GM23338 (cell line): ENCODE measurements around the gene OPN1SW. TPM values are rescaled to one million over a fixed set of nuclear protein-coding genes. Genes with fewer than 3 reads are reported as not detected.

ENCODE experiments used
- ATAC-seq: fragments of 200-7000 bp; cut with Tn5 transposase; 3 replicates; pipeline ENCODE4 v1.9.1; 2020
- DNase-seq: peaks from one replicate; pipeline ENCODE4 v3.0.0-alpha.2; 2015; ENCODE audit warnings: low spot score
- H2AFZ ChIP-seq: fragments of 200-600 bp; sonication (generic); 2 replicates; pipeline ENCODE4 v1.8.0; 2016; ENCODE audit warnings: antibody characterized with exemption, mild to moderate bottlenecking, moderate library complexity
- H3F3A ChIP-seq: fragments of 200-600 bp; sonication (generic); replicated peaks from 2 replicates; pipeline ENCODE4 v1.8.0; 2017; ENCODE audit warnings: antibody characterized with exemption, mixed run types, low read depth
- H3K27ac ChIP-seq: fragments of 200-600 bp; sonication (generic); 2 replicates; pipeline ENCODE4 v1.6.1; 2016; ENCODE audit warnings: low read depth
- H3K27me3 ChIP-seq: fragments of 200-600 bp; sonication (generic); 2 replicates; pipeline ENCODE4 v1.8.0; 2016; ENCODE audit warnings: mild to moderate bottlenecking, mixed run types, moderate library complexity; ENCODE audit not compliant: insufficient read depth
- H3K36me3 ChIP-seq: fragments of 200-600 bp; sonication (generic); 2 replicates; pipeline ENCODE4 v1.8.0; 2016; ENCODE audit warnings: mild to moderate bottlenecking; ENCODE audit not compliant: insufficient read depth
- H3K4me1 ChIP-seq: fragments of 200-600 bp; sonication (generic); 2 replicates; pipeline ENCODE4 v1.8.0; 2016; ENCODE audit warnings: mild to moderate bottlenecking, moderate library complexity; ENCODE audit not compliant: insufficient read depth
- H3K4me2 ChIP-seq: fragments of 200-600 bp; sonication (generic); 2 replicates; pipeline ENCODE4 v1.7.1; 2017; ENCODE audit warnings: mixed run types
- H3K4me3 ChIP-seq: fragments of 200-600 bp; sonication (generic); 2 replicates; pipeline ENCODE4 v1.6.1; 2016; ENCODE audit warnings: mixed run types
- H3K79me2 ChIP-seq: fragments of 200-600 bp; sonication (generic); replicated peaks from 2 replicates; pipeline ENCODE4 v1.8.0; 2017; ENCODE audit warnings: mild to moderate bottlenecking; ENCODE audit not compliant: insufficient read depth
- H3K9me2 ChIP-seq: fragments of 200-600 bp; sonication (generic); 2 replicates; pipeline ENCODE4 v1.8.0; 2017; ENCODE audit not compliant: insufficient read depth
- H4K20me1 ChIP-seq: fragments of 200-600 bp; sonication (generic); replicated peaks from 2 replicates; pipeline ENCODE4 v1.8.0; 2017; ENCODE audit warnings: mild to moderate bottlenecking; ENCODE audit not compliant: insufficient read depth
- H3K27ac Mint-ChIP-seq: 2 replicates; pipeline ENCODE4 v1.8.0; 2020; ENCODE audit warnings: inconsistent platforms, mild to moderate bottlenecking, moderate library complexity, mixed read lengths
- H3K27me3 Mint-ChIP-seq: 3 replicates; pipeline ENCODE4 v1.8.0; 2022; ENCODE audit warnings: low read depth, mild to moderate bottlenecking, moderate library complexity, mixed read lengths, inconsistent platforms; ENCODE audit not compliant: insufficient read depth, poor library complexity
- H3K36me3 Mint-ChIP-seq: 3 replicates; pipeline ENCODE4 v1.8.0; 2021; ENCODE audit warnings: low read depth, mild to moderate bottlenecking, inconsistent platforms, moderate library complexity, mixed read lengths
- H3K4me1 Mint-ChIP-seq: 3 replicates; pipeline ENCODE4 v1.8.0; 2020; ENCODE audit warnings: mild to moderate bottlenecking, inconsistent platforms, mixed read lengths
- H3K4me3 Mint-ChIP-seq: 3 replicates; pipeline ENCODE4 v1.8.0; 2021; ENCODE audit warnings: moderate library complexity, mild to moderate bottlenecking, inconsistent platforms, mixed read lengths
- H3K9me3 Mint-ChIP-seq: 3 replicates; pipeline ENCODE4 v1.8.0; 2020; ENCODE audit warnings: moderate library complexity, mild to moderate bottlenecking, inconsistent platforms, mixed read lengths
- JUNB ChIP-seq: IDR thresholded peaks from one replicate; pipeline ENCODE4 v1.6.1; 2016; ENCODE audit warnings: antibody characterized with exemption; ENCODE audit not compliant: unreplicated experiment
- STAT1 ChIP-seq: IDR thresholded peaks from one replicate; pipeline ENCODE4 v1.6.1; 2016; ENCODE audit warnings: antibody characterized with exemption; ENCODE audit not compliant: unreplicated experiment
- ZNF331 ChIP-seq: fragments of 250-450 bp; sonication (Bioruptor Pico); IDR thresholded peaks from 2 replicates; pipeline ENCODE4 v1.5.0; 2020; ENCODE audit warnings: low read depth, mild to moderate bottlenecking, moderate library complexity
- long read RNA-seq: library from polyadenylated mRNA; unstranded; transcript quantifications from one replicate; pipeline ENCODE4 v2.0.0, GENCODE V29; 2020; ENCODE audit not compliant: unreplicated experiment
- polyA plus RNA-seq: library from polyadenylated mRNA; unstranded; fragments of >200 nt; fragmentation: Nextera tagmentation; extraction: Ambion mirVana; gene quantifications from 2 replicates; pipeline ENCODE4 v1.2.1, GENCODE V29; 2016
- total RNA-seq: library from RNA; depleted of rRNA; stranded (reverse); fragments of >200 nt; shearing (Covaris generic); gene quantifications from 2 replicates; pipeline ENCODE4 v1.2.3, GENCODE V29; 2014; rRNA removed
- TF ChIP-seq, protein P1 (sequence below), 2 experiments: fragments of 200-600 bp in 1 of 2; sonication (generic) in 1 of 2; conservative IDR thresholded peaks; 2 replicates each; pipeline versions ENCODE4 v1.5.1 to v1.6.1; 2016 to 2017; ENCODE audit warnings: antibody characterized with exemption in 2 of 2, low read depth in 2 of 2, mild to moderate bottlenecking in 2 of 2, moderate library complexity in 1 of 2
- TF ChIP-seq, protein P2 (sequence below): fragments of 250-450 bp; sonication (Bioruptor Pico); IDR thresholded peaks from 2 replicates; pipeline ENCODE4 v1.5.0; 2020; ENCODE audit warnings: mild to moderate bottlenecking, moderate library complexity

OPN1SW gene, protein sequence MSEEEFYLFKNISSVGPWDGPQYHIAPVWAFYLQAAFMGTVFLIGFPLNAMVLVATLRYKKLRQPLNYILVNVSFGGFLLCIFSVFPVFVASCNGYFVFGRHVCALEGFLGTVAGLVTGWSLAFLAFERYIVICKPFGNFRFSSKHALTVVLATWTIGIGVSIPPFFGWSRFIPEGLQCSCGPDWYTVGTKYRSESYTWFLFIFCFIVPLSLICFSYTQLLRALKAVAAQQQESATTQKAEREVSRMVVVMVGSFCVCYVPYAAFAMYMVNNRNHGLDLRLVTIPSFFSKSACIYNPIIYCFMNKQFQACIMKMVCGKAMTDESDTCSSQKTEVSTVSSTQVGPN
- total RNA-seq, result not detected in 2 replicates
- polyA plus RNA-seq, result 0.50 and 0.80 TPM in 2 replicates
- long read RNA-seq, partial matches to known transcripts, result 0 of 1 reads
- long read RNA-seq, other reads (novel, unspliced or antisense), result 1 of 1 reads

DNA sequence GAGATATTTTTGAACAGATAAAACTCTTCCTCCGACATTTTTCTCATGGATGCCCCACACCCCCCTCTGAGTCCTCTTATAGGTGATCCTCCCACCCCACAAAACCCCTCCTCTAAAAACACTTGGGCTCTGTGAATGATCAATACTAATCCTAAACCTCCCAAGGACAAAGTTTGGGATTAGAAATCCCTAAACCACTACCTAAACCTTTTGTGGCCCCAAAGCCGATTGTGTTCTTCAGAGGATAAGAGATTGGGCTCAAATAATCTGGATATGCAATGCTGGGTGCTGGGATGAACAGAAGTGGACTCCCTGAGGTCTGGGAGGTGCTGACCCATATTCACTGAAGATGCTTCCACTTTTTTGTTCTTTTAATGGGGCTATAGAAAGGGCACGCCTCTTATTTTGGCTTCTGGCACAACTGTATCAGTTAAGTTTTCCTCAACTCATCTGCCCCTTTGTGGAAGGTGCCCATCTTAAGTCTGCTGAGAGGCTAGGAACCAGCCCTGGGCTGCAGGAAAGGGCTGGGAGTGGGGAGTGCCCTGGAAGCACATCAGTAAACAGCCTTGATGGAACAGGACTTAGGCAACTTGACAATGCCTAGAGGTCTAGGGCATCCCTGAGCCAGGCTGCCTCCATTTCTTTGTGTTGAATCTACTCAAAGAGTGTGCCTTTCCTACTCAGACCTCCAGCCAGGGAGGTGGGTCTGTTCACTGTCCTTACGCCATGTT is at the start of gene OPN1SW:
TSS of gene OPN1SW (minus strand) at position 51 of the 731 bp plus-strand sequence. CDS start at position 38, 13 bp downstream.
- H3K4me3 Mint-ChIP-seq, result no peak within 1 kb of the TSS
- no peaks in the 10 kb centered on the region for H3K9me2 ChIP-seq
- H3K4me1 ChIP-seq, result no peaks in the 10 kb centered on the region
- H3K36me3 ChIP-seq, result peaks cover 11% of the 10 kb centered on the region
- no peak within 1 kb of the TSS for H3K27ac ChIP-seq
- no peaks in the 10 kb centered on the region; the same call in 2 of the 3 replicates for H3K4me1 Mint-ChIP-seq
- H4K20me1 ChIP-seq, result 0 out of 2 replicates have a peak, but pooled peaks cover 4% of the 10 kb centered on the region
- H3K79me2 ChIP-seq, result no peaks in the 10 kb centered on the region
- H3F3A ChIP-seq, result 0 out of 2 replicates have a peak, but pooled peaks cover 3% of the 10 kb centered on the region
- peaks cover 21% of the 10 kb centered on the region for H3K9me3 Mint-ChIP-seq
- H3K27ac Mint-ChIP-seq, result no peak within 1 kb of the TSS
- TF ChIP-seq, protein P1, sequence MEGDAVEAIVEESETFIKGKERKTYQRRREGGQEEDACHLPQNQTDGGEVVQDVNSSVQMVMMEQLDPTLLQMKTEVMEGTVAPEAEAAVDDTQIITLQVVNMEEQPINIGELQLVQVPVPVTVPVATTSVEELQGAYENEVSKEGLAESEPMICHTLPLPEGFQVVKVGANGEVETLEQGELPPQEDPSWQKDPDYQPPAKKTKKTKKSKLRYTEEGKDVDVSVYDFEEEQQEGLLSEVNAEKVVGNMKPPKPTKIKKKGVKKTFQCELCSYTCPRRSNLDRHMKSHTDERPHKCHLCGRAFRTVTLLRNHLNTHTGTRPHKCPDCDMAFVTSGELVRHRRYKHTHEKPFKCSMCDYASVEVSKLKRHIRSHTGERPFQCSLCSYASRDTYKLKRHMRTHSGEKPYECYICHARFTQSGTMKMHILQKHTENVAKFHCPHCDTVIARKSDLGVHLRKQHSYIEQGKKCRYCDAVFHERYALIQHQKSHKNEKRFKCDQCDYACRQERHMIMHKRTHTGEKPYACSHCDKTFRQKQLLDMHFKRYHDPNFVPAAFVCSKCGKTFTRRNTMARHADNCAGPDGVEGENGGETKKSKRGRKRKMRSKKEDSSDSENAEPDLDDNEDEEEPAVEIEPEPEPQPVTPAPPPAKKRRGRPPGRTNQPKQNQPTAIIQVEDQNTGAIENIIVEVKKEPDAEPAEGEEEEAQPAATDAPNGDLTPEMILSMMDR (conservative IDR thresholded peaks at IDR 0.05; ENCODE audit: low read depth in 2 of 2), result no peak
- H3K4me2 ChIP-seq, result no peak within 1 kb of the TSS
- peaks cover 31% of the 10 kb centered on the region for H3K36me3 Mint-ChIP-seq
- H3K27me3 ChIP-seq, result no peaks in the 10 kb centered on the region
- ATAC-seq (no peak), DNase-seq (no peak)
- H2AFZ ChIP-seq, result no peak within 1 kb of the TSS
- H3K27me3 Mint-ChIP-seq, result peaks cover 2% of the 10 kb centered on the region
- no peak within 1 kb of the TSS for H3K4me3 ChIP-seq

DNA sequence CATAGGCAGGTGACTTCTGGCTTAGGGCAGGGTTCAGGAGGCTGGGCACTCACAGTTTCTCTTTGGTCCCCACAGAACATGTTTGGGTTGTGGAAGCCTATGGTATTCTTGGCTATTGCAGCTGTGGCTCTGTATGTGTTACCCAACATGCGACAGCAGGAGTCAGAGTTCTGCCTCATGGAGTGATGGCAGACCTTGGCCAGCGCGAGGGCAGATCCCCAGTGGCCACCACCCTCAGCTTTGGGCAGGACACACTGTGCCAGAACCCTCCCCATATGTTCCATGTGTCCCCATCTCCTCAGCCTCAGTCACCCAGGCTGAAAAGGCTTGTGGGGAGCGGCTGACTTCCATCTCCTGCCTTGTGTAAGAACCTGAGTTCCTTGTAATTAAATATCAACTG is 46.1 kb upstream of the OPN1SW start:
- H3F3A ChIP-seq, result no peaks in the 10 kb centered on the region
- H3K27me3 Mint-ChIP-seq, result peaks cover 3% of the 10 kb centered on the region
- peak; percentile 13; the same call in 2 of the 3 replicates for ATAC-seq
- H3K79me2 ChIP-seq, result no peaks in the 10 kb centered on the region
- no peak for DNase-seq
- no peak overlapping the region for H3K4me3 ChIP-seq
- H3K36me3 Mint-ChIP-seq, result no peaks in the 10 kb centered on the region
- no peaks in the 10 kb centered on the region for H3K36me3 ChIP-seq
- no peaks in the 10 kb centered on the region for H3K4me1 ChIP-seq
- peaks cover 9% of the 10 kb centered on the region for H3K4me1 Mint-ChIP-seq
- no peak overlapping the region for H3K4me3 Mint-ChIP-seq
- H3K27me3 ChIP-seq, result no peaks in the 10 kb centered on the region
- H3K9me2 ChIP-seq, result no peaks in the 10 kb centered on the region
- no peaks in the 10 kb centered on the region for H3K9me3 Mint-ChIP-seq
- TF ChIP-seq ZNF331 (CRISPR knock-in tag) (no peak), STAT1 (no peak), JUNB (no peak)
- TF ChIP-seq, protein P1 (conservative IDR thresholded peaks at IDR 0.05; ENCODE audit: low read depth in 2 of 2), result no peak
- TF ChIP-seq, protein P2, sequence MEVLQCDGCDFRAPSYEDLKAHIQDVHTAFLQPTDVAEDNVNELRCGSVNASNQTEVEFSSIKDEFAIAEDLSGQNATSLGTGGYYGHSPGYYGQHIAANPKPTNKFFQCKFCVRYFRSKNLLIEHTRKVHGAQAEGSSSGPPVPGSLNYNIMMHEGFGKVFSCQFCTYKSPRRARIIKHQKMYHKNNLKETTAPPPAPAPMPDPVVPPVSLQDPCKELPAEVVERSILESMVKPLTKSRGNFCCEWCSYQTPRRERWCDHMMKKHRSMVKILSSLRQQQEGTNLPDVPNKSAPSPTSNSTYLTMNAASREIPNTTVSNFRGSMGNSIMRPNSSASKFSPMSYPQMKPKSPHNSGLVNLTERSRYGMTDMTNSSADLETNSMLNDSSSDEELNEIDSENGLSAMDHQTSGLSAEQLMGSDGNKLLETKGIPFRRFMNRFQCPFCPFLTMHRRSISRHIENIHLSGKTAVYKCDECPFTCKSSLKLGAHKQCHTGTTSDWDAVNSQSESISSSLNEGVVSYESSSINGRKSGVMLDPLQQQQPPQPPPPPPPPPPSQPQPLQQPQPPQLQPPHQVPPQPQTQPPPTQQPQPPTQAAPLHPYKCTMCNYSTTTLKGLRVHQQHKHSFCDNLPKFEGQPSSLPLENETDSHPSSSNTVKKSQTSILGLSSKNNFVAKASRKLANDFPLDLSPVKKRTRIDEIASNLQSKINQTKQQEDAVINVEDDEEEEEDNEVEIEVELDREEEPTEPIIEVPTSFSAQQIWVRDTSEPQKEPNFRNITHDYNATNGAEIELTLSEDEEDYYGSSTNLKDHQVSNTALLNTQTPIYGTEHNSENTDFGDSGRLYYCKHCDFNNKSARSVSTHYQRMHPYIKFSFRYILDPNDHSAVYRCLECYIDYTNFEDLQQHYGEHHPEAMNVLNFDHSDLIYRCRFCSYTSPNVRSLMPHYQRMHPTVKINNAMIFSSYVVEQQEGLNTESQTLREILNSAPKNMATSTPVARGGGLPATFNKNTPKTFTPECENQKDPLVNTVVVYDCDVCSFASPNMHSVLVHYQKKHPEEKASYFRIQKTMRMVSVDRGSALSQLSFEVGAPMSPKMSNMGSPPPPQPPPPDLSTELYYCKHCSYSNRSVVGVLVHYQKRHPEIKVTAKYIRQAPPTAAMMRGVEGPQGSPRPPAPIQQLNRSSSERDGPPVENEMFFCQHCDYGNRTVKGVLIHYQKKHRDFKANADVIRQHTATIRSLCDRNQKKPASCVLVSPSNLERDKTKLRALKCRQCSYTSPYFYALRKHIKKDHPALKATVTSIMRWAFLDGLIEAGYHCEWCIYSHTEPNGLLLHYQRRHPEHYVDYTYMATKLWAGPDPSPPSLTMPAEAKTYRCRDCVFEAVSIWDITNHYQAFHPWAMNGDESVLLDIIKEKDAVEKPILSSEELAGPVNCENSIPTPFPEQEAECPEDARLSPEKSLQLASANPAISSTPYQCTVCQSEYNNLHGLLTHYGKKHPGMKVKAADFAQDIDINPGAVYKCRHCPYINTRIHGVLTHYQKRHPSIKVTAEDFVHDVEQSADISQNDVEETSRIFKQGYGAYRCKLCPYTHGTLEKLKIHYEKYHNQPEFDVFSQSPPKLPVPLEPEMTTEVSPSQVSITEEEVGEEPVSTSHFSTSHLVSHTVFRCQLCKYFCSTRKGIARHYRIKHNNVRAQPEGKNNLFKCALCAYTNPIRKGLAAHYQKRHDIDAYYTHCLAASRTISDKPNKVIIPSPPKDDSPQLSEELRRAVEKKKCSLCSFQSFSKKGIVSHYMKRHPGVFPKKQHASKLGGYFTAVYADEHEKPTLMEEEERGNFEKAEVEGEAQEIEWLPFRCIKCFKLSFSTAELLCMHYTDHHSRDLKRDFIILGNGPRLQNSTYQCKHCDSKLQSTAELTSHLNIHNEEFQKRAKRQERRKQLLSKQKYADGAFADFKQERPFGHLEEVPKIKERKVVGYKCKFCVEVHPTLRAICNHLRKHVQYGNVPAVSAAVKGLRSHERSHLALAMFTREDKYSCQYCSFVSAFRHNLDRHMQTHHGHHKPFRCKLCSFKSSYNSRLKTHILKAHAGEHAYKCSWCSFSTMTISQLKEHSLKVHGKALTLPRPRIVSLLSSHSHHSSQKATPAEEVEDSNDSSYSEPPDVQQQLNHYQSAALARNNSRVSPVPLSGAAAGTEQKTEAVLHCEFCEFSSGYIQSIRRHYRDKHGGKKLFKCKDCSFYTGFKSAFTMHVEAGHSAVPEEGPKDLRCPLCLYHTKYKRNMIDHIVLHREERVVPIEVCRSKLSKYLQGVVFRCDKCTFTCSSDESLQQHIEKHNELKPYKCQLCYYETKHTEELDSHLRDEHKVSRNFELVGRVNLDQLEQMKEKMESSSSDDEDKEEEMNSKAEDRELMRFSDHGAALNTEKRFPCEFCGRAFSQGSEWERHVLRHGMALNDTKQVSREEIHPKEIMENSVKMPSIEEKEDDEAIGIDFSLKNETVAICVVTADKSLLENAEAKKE (CRISPR knock-in tag), result no peak
- no peak overlapping the region for H2AFZ ChIP-seq
- H3K4me2 ChIP-seq, result no peak overlapping the region
- no peak overlapping the region for H3K27ac ChIP-seq
- no peaks in the 10 kb centered on the region; the same call in 1 of the 2 replicates for H4K20me1 ChIP-seq
- no peak overlapping the region for H3K27ac Mint-ChIP-seq
